AG04450 (cell line): ENCODE data around the gene PNPLA5. TPM values are rescaled to one million over a fixed set of nuclear protein-coding genes. Genes with fewer than 3 reads are reported as not detected.

Source experiments
- CTCF ChIA-PET: fragments of 300-600, 350-600 bp; formaldehyde crosslinking; extraction: SDS; loops from one replicate; lab custom pipeline; 2022; ENCODE audit warnings: antibody characterized with exemption, inconsistent platforms; lab: Charles Lee
- POLR2A ChIA-PET: fragments of 350-600 bp; formaldehyde crosslinking; extraction: SDS; loops from one replicate; lab custom pipeline; 2021; ENCODE audit warnings: antibody characterized with exemption, inconsistent platforms; lab: Yijun Ruan, JAX
- DNase-seq: peaks from one replicate; pipeline ENCODE4 v3.0.0-alpha.2; 2011; ENCODE audit warnings: low read depth, low spot score
- H3K27ac ChIP-seq: one replicate; pipeline ENCODE4 v1.5.1; 2012; ENCODE audit warnings: low read depth, low read length, control low read depth
- H3K27me3 ChIP-seq: one replicate; pipeline ENCODE4 v1.6.0; 2012; ENCODE audit warnings: low read length; ENCODE audit not compliant: control insufficient read depth, insufficient read depth
- H3K4me3 ChIP-seq: 2 replicates; pipeline ENCODE4 v1.5.1; 2011; ENCODE audit warnings: mild to moderate bottlenecking, low read depth, low read length, control low read depth
- H3K9me3 ChIP-seq: 2 replicates; pipeline ENCODE4 v1.5.1; 2012; ENCODE audit warnings: low read length; ENCODE audit not compliant: control insufficient read depth, insufficient read depth
- CTCF ChIP-seq: IDR thresholded peaks from 2 replicates; pipeline ENCODE4 v1.5.1; 2011; ENCODE audit warnings: low read depth, low read length, control low read depth, inconsistent platforms
- polyA plus RNA-seq: library from polyadenylated mRNA; depleted of rRNA; stranded (reverse); fragments of >200 nt; gene quantifications from 2 replicates; pipeline ENCODE4 v1.2.3, GENCODE V29; 2011

The PNPLA5 gene
- polyA plus RNA-seq, 1 experiment, result 0.12 TPM

- CTCF ChIA-PET, result interaction anchor here (0.7 kb wide), 1 partner anchor 173 kb away, joined by 3 read pairs; no protein-coding TSS in a partner anchor
- no peak for TF ChIP-seq CTCF
- POLR2A ChIA-PET, result interaction anchor here (0.7 kb wide), 1 partner anchor 9 kb away, joined by 3 read pairs; no protein-coding TSS in a partner anchor
- no peak overlapping the region for H3K4me3 ChIP-seq
- H3K27ac ChIP-seq, result no peak overlapping the region
- no peak for DNase-seq
- H3K27me3 ChIP-seq, result peaks cover 15% of the 10 kb centered on the region
- H3K9me3 ChIP-seq, result no peaks in the 10 kb centered on the region
These were observed 34.4 kb downstream of the PNPLA5 start for GRCh38 chr22:43857367-43857766.

DNA sequence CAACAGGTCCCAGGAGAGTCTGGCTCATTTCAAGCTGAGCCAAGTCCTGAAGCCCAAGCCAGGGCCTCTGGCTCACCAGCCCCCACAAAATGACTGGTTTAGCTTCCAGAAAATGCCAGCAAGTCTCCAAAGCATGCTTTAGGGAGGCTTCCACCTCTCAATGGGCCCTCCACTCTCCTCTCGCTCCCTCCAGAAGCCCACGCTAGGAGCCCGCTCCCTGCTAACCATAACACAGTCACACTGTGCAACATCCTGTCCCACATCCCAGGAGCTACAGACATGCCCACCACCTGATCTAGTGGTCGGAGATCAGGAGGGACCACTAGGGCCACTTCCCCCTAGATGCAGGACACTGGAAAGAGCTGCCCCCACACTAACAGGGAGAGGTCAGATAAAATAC lies 36.4 kb downstream of the PNPLA5 start:
- Histone ChIP-seq H3K4me3 (no peak overlapping the region), H3K9me3 (no peaks in the 10 kb centered on the region), H3K27me3 (peaks cover 10% of the 10 kb centered on the region), H3K27ac (no peak overlapping the region)
- no peak for TF ChIP-seq CTCF
- CTCF ChIA-PET, result no interaction called here
- POLR2A ChIA-PET, result no interaction called here
- DNase-seq, result no peak

- no peak for DNase-seq
- no peak overlapping the region for H3K27ac ChIP-seq
- H3K4me3 ChIP-seq, result no peak overlapping the region
- POLR2A ChIA-PET, result no interaction called here
- CTCF ChIA-PET, result no interaction called here
- H3K9me3 ChIP-seq, result no peaks in the 10 kb centered on the region
- peaks cover 8% of the 10 kb centered on the region for H3K27me3 ChIP-seq
- no peak for TF ChIP-seq CTCF
These were observed 37.0 kb downstream of the PNPLA5 start for GRCh38 chr22:43854786-43855271.

- ChIA-PET CTCF (no interaction called here), POLR2A (no interaction called here)
- no peak overlapping the region for H3K4me3 ChIP-seq
- H3K27ac ChIP-seq, result no peak overlapping the region
- TF ChIP-seq CTCF, result no peak
- H3K9me3 ChIP-seq, result no peaks in the 10 kb centered on the region
- peaks cover 12% of the 10 kb centered on the region for H3K27me3 ChIP-seq
- DNase-seq, result no peak
These were observed 37.6 kb downstream of the PNPLA5 start for GRCh38 chr22:43854121-43854785.

GRCh38 chr22:43853328-43853931 lies 38.4 kb downstream of the PNPLA5 start:
- Histone ChIP-seq H3K27ac (no peak overlapping the region), H3K9me3 (no peaks in the 10 kb centered on the region), H3K27me3 (peaks cover 12% of the 10 kb centered on the region), H3K4me3 (no peak overlapping the region)
- ChIA-PET POLR2A (no interaction called here), CTCF (no interaction called here)
- no peak for TF ChIP-seq CTCF
- no peak for DNase-seq
